Thoracic aorta (tissue), 2 donors: ENCODE measurements around the gene RALBP1. TPM values are rescaled to one million over a fixed set of nuclear protein-coding genes. Genes with fewer than 3 reads are reported as not detected.
"Not testable (repeated sequence)": the region's sequence is repeated elsewhere in the genome, so short reads cannot be mapped to it uniquely, and the experiment has no call there.

ENCODE experiments used
- ATAC-seq: fragments of 150-250 bp; one replicate; pipeline ENCODE4 v1.8.0; 2017; ENCODE audit warnings: low read depth; ENCODE audit not compliant: insufficient number of reproducible peaks, low FRiP score
- DNase-seq: peaks from one replicate; pipeline ENCODE4 v3.0.0-alpha.2; 2020; ENCODE audit warnings: low spot score
- H3K27ac ChIP-seq, 2 donors: fragments of 200-600 bp; sonication (generic); 1 replicate in 1 of 2; 2 replicates in 1 of 2; pipeline ENCODE4 v1.5.1; 2016; ENCODE audit warnings: mild to moderate bottlenecking in 2 of 2, moderate library complexity in 2 of 2
- H3K27me3 ChIP-seq: fragments of 200-600 bp; sonication (generic); replicated peaks from 2 replicates; pipeline ENCODE4 v1.6.0; 2016; ENCODE audit warnings: mild to moderate bottlenecking; ENCODE audit not compliant: insufficient read depth
- H3K36me3 ChIP-seq: fragments of 200-600 bp; sonication (generic); one replicate; pipeline ENCODE4 v1.5.1; 2016
- H3K4me1 ChIP-seq, 2 donors: fragments of 200-600 bp; sonication (generic); 1 replicate in 1 of 2; 2 replicates in 1 of 2; pipeline versions ENCODE4 v1.5.1 to v1.6.0; 2016; ENCODE audit warnings: low read depth in 2 of 2, mild to moderate bottlenecking in 1 of 2; ENCODE audit not compliant: control insufficient read depth in 1 of 2
- H3K4me3 ChIP-seq: fragments of 200-600 bp; sonication (generic); 2 replicates; pipeline ENCODE4 v1.5.1; 2016; ENCODE audit warnings: mild to moderate bottlenecking
- H3K9me3 ChIP-seq: fragments of 200-600 bp; sonication (generic); 2 replicates; pipeline ENCODE4 v1.5.1; 2016
- total RNA-seq, 2 donors: library from RNA; depleted of rRNA; stranded (reverse); fragments of >200 nt; gene quantifications; one replicate each; pipeline versions ENCODE4 v1.1.0 to v1.2.3, GENCODE V29; 2016
- TF ChIP-seq, protein P1 (sequence below): fragments of 200-600 bp; sonication (generic); IDR thresholded peaks from one replicate; pipeline ENCODE4 v1.5.1; 2019; ENCODE audit warnings: antibody characterized with exemption

The RALBP1 gene
- 10 to 100 TPM; 47.1 to 54.2 TPM for total RNA-seq

DNA sequence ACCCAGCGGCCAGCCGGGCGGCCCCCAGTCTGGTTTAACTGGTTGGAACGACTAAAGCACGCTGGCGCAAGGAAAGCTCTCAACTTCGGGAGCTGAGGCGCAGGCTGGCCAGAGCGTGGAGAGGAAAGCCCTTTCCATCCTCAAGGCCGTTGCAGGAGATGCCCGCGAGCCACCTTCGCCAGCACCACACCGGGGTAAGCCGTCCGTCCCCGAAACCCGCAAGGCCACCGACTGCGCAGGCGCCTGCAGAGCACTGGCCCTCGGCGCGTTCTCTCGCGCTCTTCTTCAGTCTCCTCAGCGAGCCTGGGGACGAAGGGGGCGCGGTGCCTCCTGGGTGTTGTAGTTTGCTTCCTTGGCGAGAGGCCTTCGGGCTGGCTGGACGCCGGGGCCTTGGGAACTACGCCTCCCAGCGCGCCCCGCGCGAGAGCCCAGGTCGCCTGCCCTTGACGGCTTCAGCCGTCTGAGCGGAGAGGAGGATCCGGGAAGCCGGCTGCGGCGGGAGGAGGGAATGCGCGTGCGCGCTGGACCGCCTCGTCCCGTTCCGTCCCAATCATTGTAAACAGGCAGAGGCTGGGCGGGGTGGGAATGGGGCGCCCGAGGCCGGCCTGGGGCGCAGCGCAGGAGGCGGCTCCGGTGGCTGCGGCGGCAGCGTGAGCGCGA lies at the start of gene RALBP1:
TSS of gene RALBP1 (plus strand) at position 531 of the 660 bp plus-strand sequence. CDS start 37,533 bp downstream, outside the sequence.
- Histone ChIP-seq H3K9me3 (no peaks in the 10 kb centered on the region), H3K27me3 (no peaks in the 10 kb centered on the region), H3K27ac (peak within 1 kb of the TSS; percentile 73 to 83), H3K36me3 (no peaks in the 10 kb centered on the region), H3K4me1 (peaks cover 2 to 14% of the 10 kb centered on the region in 2 donors), H3K4me3 (peak within 1 kb of the TSS; percentile 80)
- DNase-seq = peak; percentile 98
- peak; percentile 98 for ATAC-seq
- TF ChIP-seq, protein P1, sequence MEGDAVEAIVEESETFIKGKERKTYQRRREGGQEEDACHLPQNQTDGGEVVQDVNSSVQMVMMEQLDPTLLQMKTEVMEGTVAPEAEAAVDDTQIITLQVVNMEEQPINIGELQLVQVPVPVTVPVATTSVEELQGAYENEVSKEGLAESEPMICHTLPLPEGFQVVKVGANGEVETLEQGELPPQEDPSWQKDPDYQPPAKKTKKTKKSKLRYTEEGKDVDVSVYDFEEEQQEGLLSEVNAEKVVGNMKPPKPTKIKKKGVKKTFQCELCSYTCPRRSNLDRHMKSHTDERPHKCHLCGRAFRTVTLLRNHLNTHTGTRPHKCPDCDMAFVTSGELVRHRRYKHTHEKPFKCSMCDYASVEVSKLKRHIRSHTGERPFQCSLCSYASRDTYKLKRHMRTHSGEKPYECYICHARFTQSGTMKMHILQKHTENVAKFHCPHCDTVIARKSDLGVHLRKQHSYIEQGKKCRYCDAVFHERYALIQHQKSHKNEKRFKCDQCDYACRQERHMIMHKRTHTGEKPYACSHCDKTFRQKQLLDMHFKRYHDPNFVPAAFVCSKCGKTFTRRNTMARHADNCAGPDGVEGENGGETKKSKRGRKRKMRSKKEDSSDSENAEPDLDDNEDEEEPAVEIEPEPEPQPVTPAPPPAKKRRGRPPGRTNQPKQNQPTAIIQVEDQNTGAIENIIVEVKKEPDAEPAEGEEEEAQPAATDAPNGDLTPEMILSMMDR = no peak

DNA sequence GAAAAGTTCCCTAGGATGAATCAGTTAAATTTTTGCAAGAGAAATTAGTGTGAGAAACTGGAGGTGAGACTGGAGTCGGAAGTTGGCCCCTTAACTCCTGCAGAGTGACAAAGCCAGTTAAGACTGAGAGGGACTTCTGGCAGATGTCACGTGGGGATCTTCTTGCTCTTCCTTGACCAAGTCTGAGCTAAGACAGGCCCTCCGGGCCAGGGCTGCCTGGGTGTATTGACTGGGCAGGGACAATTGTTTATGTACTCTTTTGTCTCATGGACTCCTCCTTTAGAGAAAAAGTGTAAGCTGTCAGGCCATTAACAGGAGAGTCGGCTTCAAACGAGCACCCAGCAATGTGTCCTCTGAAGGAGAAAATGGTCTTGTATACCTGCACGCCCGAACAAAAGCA lies 48.6 kb upstream of the RALBP1 start:
- no peak for DNase-seq

DNA sequence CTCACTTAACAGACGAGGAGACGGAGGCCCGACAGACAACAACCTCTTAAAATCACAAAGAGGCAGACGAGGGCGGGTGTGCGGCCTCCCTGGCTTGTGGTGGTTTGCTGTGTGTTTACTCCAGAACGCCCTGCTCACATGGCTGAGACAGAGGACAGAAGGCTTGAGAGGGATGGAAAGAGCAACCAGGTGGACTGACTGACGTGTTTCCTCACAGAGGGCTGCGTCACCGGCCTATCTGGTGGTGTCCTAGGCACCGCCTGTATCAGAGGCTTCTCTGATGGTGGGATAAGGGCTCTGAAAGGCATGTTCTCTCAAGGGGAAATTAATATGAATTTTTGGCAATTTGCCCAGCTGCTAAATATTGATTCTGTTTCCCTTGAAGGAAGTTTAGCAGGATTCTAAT lies 47.0 kb upstream of the RALBP1 start:
- Histone ChIP-seq H3K27ac (no peak overlapping the region), H3K27me3 (no peaks in the 10 kb centered on the region), H3K4me1 (peaks cover 0 to 10% of the 10 kb centered on the region in 2 donors), H3K9me3 (peaks cover 3% of the 10 kb centered on the region), H3K4me3 (no peak overlapping the region), H3K36me3 (no peaks in the 10 kb centered on the region)
- TF ChIP-seq, protein P1 = no peak
- DNase-seq (no peak), ATAC-seq (no peak)

More for the DNA sequence above, 48.6 kb upstream of the RALBP1 start:
- TF ChIP-seq, protein P1 = no peak
- no peaks in the 10 kb centered on the region for H3K27me3 ChIP-seq
- ATAC-seq = no peak
- H3K4me3 ChIP-seq = no peak overlapping the region
- no peak overlapping the region for H3K27ac ChIP-seq
- no peaks in the 10 kb centered on the region for H3K36me3 ChIP-seq
- H3K4me1 ChIP-seq = peaks cover 0 to 10% of the 10 kb centered on the region in 2 donors
- H3K9me3 ChIP-seq = peaks cover 3% of the 10 kb centered on the region

GRCh38 chr18:9428862-9429661 lies 46.3 kb upstream of the RALBP1 start:
- Histone ChIP-seq H3K36me3 (no peaks in the 10 kb centered on the region), H3K9me3 (peaks cover 1% of the 10 kb centered on the region), H3K27ac (no peak overlapping the region), H3K4me3 (no peak overlapping the region), H3K4me1 (peaks cover 0 to 10% of the 10 kb centered on the region in 2 donors), H3K27me3 (no peaks in the 10 kb centered on the region)
- ATAC-seq (no peak), DNase-seq (no peak)
- TF ChIP-seq, protein P1 = no peak

DNA sequence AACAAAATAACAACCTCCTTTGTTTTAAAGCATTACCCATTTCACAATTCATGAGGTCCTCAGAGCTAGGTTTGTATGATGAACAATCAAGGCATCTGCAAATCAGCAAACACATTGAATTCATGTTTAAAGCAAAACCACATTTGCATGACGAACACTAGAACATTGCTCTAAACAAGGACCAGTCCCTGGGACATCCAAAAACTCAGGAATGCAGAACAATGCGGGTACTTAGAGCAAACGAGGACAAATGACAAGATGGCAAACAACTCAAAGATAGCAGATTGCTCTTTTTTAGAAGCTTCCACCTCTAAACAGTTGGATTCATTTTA lies 45.7 kb upstream of the RALBP1 start:
- no peak for ATAC-seq
- H3K9me3 ChIP-seq = no peaks in the 10 kb centered on the region
- no peaks in the 10 kb centered on the region for H3K36me3 ChIP-seq
- no peak overlapping the region for H3K4me3 ChIP-seq
- TF ChIP-seq, protein P1 = no peak
- DNase-seq = no peak
- H3K4me1 ChIP-seq = peaks cover 0 to 10% of the 10 kb centered on the region in 2 donors
- H3K27me3 ChIP-seq = no peaks in the 10 kb centered on the region
- no peak overlapping the region for H3K27ac ChIP-seq

DNA sequence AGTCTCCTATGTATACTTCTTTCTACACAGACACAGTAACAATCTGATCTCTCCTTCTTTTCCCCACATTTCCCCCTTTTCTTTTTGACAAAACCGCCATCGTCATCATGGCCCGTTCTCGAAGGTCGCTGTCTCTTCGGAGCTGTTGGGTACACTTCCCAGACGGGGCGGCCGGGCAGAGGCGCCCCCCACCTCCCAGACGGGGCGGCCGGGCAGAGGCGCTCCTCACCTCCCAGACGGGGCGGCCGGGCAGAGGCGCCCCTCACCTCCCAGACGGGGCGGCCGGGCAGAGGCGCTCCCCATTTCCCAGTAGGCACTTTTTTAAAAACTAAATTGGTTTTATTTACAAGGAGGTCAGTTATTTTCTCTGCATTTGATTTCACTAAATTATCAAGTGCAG lies 45.0 kb upstream of the RALBP1 start:
- H3K27ac ChIP-seq, H3K9me3 ChIP-seq: not testable (repeated sequence)

More for the DNA sequence above, 45.0 kb upstream of the RALBP1 start:
- peaks cover 0 to 10% of the 10 kb centered on the region in 2 donors for H3K4me1 ChIP-seq
- H3K36me3 ChIP-seq, ATAC-seq, H3K27me3 ChIP-seq, DNase-seq, H3K4me3 ChIP-seq: not testable (repeated sequence)
